Esophagus muscularis mucosa (tissue), 4 donors: Measurements from ENCODE around the gene ATAD1. TPM values are rescaled to one million over a fixed set of nuclear protein-coding genes. Genes with fewer than 3 reads are reported as not detected.
A peak's percentile ranks its signal among the peaks of the same experiment; 100 is the strongest.

Experiments
- DNase-seq: peaks from one replicate; pipeline ENCODE4 v3.0.0-alpha.2; 2017; ENCODE audit errors: extremely low spot score
- H3K27ac ChIP-seq, 4 donors: fragments of 200-600 bp; sonication (generic); replicated peaks in 1 of 4; 1 replicate in 3 of 4; 2 replicates in 1 of 4; pipeline ENCODE4 v1.5.1; 2016 to 2019; ENCODE audit warnings: mild to moderate bottlenecking in 1 of 4
- H3K27me3 ChIP-seq, 4 donors: fragments of 200-600 bp; sonication (generic); one replicate each; pipeline versions ENCODE4 v1.5.1 to v1.6.0; 2016 to 2019
- H3K36me3 ChIP-seq, 4 donors: fragments of 200-600 bp; sonication (generic); one replicate each; pipeline ENCODE4 v1.5.1; 2016 to 2019
- H3K4me1 ChIP-seq, 4 donors: fragments of 200-600 bp; sonication (generic); one replicate each; pipeline ENCODE4 v1.5.1; 2016 to 2019
- H3K4me3 ChIP-seq, 4 donors: fragments of 200-600 bp; sonication (generic); 1 replicate in 2 of 4; 2 replicates in 2 of 4; pipeline ENCODE4 v1.5.1; 2016 to 2019; ENCODE audit warnings: mild to moderate bottlenecking in 4 of 4, moderate library complexity in 1 of 4
- H3K9me3 ChIP-seq, 4 donors: fragments of 200-600 bp; sonication (generic); 1 replicate in 3 of 4; 2 replicates in 1 of 4; pipeline ENCODE4 v1.5.1; 2016 to 2019
- EP300 ChIP-seq: sonication (generic); formaldehyde crosslinking; IDR thresholded peaks from one replicate; pipeline ENCODE4 v1.6.1; 2017; ENCODE audit warnings: antibody characterized with exemption
- POLR2A ChIP-seq: fragments of 450-650 bp; IDR thresholded peaks from one replicate; pipeline ENCODE4 v1.6.1; 2017; ENCODE audit warnings: antibody characterized with exemption, moderate library complexity, mild to moderate bottlenecking, low read depth
- POLR2AphosphoS5 ChIP-seq, 2 donors: sonication (generic); formaldehyde crosslinking; IDR thresholded peaks; one replicate each; pipeline ENCODE4 v1.6.1; 2017; ENCODE audit warnings: antibody characterized with exemption in 2 of 2
- WGBS: methylation state at CpG from one replicate; pipeline ENCODE4 v1.1.5; 2018; 5-methylcytosine and 5-hydroxymethylcytosine counted together
- intact Hi-C: fragments of 100-400 bp; cut with DNase I; formaldehyde crosslinking; loops from one replicate; pipeline ENCODE4 v1.15.1; 2023
- total RNA-seq, 4 donors: library from RNA; depleted of rRNA; stranded (reverse); fragments of >200 nt; gene quantifications; one replicate each; pipeline versions ENCODE4 v1.1.0 to v1.2.1, GENCODE V29; 2016
- TF ChIP-seq, protein P1 (sequence below), 3 experiments: fragments of 200-600 bp in 2 of 3; fragments of 450-650 bp in 1 of 3; sonication (generic) in 2 of 3; IDR thresholded peaks; one replicate each; pipeline ENCODE4 v1.5.1; 2017 to 2019; ENCODE audit warnings: antibody characterized with exemption in 3 of 3, mild to moderate bottlenecking in 2 of 3, moderate library complexity in 1 of 3

Gene ATAD1
- total RNA-seq, 4 donors from 2014 or later: 29.1 to 41.3 (median 36.1) TPM

DNA sequence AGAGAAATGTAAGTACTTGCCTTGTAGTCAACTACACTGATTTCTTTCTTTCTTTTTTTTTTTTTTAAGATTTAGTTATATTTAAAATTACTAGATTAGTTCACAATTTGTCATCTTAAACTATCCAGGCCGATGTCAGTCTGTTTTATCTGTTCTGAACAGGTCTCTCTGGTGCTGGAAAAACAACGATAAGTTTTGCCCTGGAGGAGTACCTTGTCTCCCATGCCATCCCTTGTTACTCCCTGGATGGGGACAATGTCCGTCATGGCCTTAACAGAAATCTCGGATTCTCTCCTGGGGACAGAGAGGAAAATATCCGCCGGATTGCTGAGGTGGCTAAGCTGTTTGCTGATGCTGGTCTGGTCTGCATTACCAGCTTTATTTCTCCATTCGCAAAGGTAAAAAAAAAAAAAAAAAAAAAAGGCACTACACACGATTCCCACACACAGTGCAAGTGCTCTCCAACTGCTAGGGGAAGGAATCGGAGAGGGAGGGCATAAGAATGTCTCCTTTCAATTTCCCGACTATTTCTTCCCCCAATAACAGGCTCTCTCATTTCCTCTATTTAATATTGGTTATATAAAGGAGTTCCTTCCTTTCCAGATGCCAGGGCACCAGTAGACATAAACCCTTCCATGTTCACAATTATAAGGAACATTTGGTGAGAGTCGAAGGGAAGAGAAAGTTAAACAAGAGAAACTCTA, 105.0 kb downstream of the ATAD1 start:
- DNase-seq: peak; percentile 42
- no peak overlapping the region for H3K4me3 ChIP-seq
- WGBS: 79% methylated on average over 11 of the region's 11 CpGs
- peaks cover 6 to 13% (median 9%) of the 10 kb centered on the region in 4 donors for H3K4me1 ChIP-seq
- TF ChIP-seq POLR2A (no peak), POLR2AphosphoS5 (IDR thresholded peaks at IDR 0.05) (no peak), EP300 (no peak)
- TF ChIP-seq, protein P1, sequence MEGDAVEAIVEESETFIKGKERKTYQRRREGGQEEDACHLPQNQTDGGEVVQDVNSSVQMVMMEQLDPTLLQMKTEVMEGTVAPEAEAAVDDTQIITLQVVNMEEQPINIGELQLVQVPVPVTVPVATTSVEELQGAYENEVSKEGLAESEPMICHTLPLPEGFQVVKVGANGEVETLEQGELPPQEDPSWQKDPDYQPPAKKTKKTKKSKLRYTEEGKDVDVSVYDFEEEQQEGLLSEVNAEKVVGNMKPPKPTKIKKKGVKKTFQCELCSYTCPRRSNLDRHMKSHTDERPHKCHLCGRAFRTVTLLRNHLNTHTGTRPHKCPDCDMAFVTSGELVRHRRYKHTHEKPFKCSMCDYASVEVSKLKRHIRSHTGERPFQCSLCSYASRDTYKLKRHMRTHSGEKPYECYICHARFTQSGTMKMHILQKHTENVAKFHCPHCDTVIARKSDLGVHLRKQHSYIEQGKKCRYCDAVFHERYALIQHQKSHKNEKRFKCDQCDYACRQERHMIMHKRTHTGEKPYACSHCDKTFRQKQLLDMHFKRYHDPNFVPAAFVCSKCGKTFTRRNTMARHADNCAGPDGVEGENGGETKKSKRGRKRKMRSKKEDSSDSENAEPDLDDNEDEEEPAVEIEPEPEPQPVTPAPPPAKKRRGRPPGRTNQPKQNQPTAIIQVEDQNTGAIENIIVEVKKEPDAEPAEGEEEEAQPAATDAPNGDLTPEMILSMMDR (IDR thresholded peaks at IDR 0.05): no peak
- H3K36me3 ChIP-seq: peaks cover 0 to 7% (median 2%) of the 10 kb centered on the region in 4 donors
- peak overlapping the region in 2 of 4 donors; percentile 11 to 23 for H3K27ac ChIP-seq
- intact Hi-C loops: no loop called here
- H3K9me3 ChIP-seq: no peaks in the 10 kb centered on the region
- no peaks in the 10 kb centered on the region for H3K27me3 ChIP-seq

DNA sequence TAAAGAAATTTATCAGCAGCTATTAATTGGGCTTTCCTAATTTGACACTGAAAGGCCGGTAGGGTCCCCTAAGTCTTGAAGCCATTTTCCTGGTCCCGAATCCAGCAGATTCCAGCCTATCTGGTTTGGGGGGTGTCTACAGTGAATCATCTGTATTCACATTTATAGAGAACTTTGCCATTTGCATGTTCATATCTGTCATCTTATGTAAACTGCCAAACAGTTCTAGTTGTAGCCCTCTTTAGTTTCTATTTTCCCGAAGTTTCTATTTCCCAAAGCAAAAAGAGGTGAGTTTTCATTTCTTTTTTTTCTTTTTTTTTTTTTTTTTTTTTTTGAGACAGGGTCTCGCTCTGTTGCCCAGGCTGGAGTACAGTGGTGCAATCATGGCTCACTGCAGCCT, 110.8 kb downstream of the ATAD1 start:
- Histone ChIP-seq H3K36me3 (peaks cover 0 to 7% (median 2%) of the 10 kb centered on the region in 4 donors), H3K4me1 (no peaks in the 10 kb centered on the region), H3K27ac (no peak overlapping the region), H3K27me3 (no peaks in the 10 kb centered on the region), H3K4me3 (no peak overlapping the region), H3K9me3 (no peaks in the 10 kb centered on the region)
- DNase-seq: no peak
- TF ChIP-seq EP300: no peak
- no peak for TF ChIP-seq POLR2A
- TF ChIP-seq, protein P1 (IDR thresholded peaks at IDR 0.05): no peak
- no peak for TF ChIP-seq POLR2AphosphoS5 (IDR thresholded peaks at IDR 0.05)
- 95% methylated on average over 4 of the region's 4 CpGs for WGBS
- intact Hi-C loops: no loop called here

DNA sequence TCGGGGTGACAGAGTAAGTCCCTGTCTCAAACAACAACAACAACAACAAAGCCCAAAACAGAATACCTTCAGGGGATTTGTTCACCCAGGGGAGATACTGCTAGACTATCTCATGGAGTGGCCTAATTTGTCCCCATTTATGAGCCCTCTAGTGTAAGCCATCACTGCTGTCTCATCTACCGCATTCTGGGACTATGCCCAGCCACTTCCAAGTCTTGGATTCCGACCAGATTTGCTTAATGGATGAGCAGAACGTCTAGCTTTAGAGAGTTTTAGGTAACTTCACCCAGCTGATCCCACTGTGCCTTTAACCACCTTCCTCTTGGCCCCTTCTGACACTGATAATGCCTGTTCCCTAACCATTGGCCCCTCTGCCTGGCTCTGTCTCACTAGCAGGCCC, 111.3 kb downstream of the ATAD1 start:
- TF ChIP-seq, protein P1 (IDR thresholded peaks at IDR 0.05): no peak
- TF ChIP-seq POLR2A (no peak), POLR2AphosphoS5 (IDR thresholded peaks at IDR 0.05) (no peak), EP300 (no peak)
- DNase-seq: peak; percentile 39
- 75% methylated on average over 4 of the region's 4 CpGs for WGBS

DNA sequence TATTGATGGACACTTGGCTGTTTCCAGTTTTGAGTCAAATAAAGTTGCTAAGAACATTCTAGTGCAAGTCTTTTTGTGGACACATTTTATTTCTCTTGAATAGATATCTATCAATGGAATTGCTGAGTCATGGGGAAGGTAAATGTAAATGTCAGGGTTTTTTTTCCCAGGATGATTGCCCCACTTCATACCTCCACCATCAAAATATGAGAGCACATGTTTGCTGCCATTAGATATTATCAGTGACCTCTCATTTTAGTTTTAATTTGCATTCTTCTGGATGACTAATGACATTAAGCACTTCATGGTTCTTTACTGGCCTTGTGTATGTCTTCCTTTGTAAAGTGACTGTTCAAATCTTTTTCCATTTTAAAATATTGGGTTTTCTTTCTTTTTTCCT, 112.7 kb downstream of the ATAD1 start:
- Histone ChIP-seq H3K36me3 (peaks cover 0 to 3% (median 1%) of the 10 kb centered on the region in 4 donors), H3K4me3 (no peak overlapping the region), H3K27me3 (no peaks in the 10 kb centered on the region), H3K9me3 (no peaks in the 10 kb centered on the region), H3K27ac (no peak overlapping the region), H3K4me1 (no peaks in the 10 kb centered on the region)
- intact Hi-C loops: no loop called here
- TF ChIP-seq POLR2A: no peak
- DNase-seq: no peak

More for the DNA sequence above, 111.3 kb downstream of the ATAD1 start:
- intact Hi-C loops: no loop called here
- Histone ChIP-seq H3K27ac (no peak overlapping the region), H3K36me3 (peaks cover 0 to 7% (median 2%) of the 10 kb centered on the region in 4 donors), H3K4me3 (no peak overlapping the region), H3K27me3 (no peaks in the 10 kb centered on the region), H3K9me3 (no peaks in the 10 kb centered on the region), H3K4me1 (no peaks in the 10 kb centered on the region)

DNA sequence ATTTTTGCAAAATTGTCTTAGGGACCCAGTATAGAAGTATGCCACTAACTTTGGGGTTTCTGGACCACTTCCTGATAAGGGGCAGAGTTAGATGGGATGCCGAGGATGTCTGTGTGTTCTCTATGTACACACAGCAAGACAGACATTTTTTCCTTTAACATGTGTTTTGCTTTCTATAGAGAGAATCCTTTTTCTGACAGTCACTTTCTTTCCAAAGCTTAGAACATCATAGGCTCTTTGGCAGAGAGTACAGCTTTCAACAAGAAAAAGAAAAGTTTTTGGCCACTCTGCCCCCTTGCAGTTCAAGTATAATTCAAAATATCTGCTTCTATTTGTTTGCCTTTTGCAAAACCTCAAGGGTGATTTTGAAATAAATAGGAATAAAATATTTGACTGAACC, 114.3 kb downstream of the ATAD1 start:
- no peak overlapping the region for H3K27ac ChIP-seq
- H3K4me3 ChIP-seq: no peak overlapping the region
- intact Hi-C loops: no loop called here
- TF ChIP-seq, protein P1 (IDR thresholded peaks at IDR 0.05): no peak
- no peak for TF ChIP-seq EP300
- no peak for TF ChIP-seq POLR2A
- TF ChIP-seq POLR2AphosphoS5 (IDR thresholded peaks at IDR 0.05): no peak
- DNase-seq: peak; percentile 64
- no peaks in the 10 kb centered on the region for H3K27me3 ChIP-seq
- no peaks in the 10 kb centered on the region for H3K36me3 ChIP-seq
- WGBS: 42% methylated on average over 1 of the region's 1 CpG
- H3K9me3 ChIP-seq: no peaks in the 10 kb centered on the region
- no peaks in the 10 kb centered on the region for H3K4me1 ChIP-seq
